GM21367 (cell line): ENCODE results near the gene PRRT3.
"Not testable (repeated sequence)": the region's sequence is repeated elsewhere in the genome, so short reads cannot be mapped to it uniquely, and the experiment has no call there.

ENCODE experiments used
- ATAC-seq: cut with Tn5 transposase; IDR thresholded peaks from one replicate; pipeline ENCODE4 v1.9.1; 2021; ENCODE audit not compliant: unreplicated experiment

The PRRT3 gene

GRCh38 chr3:9947025-9947995 is 4.9 kb downstream of the PRRT3 start:
- no peak for ATAC-seq

GRCh38 chr3:9946112-9947024 is 5.8 kb downstream of the PRRT3 start:
- ATAC-seq = no peak

DNA sequence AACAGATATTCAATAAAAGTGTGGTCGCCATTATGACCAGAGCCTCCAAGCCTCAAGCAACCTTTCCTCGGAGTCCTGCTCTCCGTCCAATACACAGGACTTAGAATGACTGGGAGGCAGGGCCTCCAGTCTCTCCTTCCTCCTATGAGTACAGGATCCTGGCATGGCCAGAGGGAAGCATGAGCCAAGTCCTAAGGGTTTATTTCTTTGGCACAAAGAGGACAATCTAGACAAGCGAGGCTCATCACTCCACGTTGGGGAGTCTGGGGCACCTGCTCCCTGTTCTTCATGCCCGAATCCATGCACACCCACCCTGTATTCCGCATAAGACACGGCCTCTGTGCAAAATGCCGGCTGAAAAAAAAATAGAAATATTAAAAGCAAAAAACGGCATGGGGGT is 6.8 kb downstream of the PRRT3 start:
- no peak for ATAC-seq

GRCh38 chr3:9944271-9944670 is 7.9 kb downstream of the PRRT3 start:
- no peak for ATAC-seq

DNA sequence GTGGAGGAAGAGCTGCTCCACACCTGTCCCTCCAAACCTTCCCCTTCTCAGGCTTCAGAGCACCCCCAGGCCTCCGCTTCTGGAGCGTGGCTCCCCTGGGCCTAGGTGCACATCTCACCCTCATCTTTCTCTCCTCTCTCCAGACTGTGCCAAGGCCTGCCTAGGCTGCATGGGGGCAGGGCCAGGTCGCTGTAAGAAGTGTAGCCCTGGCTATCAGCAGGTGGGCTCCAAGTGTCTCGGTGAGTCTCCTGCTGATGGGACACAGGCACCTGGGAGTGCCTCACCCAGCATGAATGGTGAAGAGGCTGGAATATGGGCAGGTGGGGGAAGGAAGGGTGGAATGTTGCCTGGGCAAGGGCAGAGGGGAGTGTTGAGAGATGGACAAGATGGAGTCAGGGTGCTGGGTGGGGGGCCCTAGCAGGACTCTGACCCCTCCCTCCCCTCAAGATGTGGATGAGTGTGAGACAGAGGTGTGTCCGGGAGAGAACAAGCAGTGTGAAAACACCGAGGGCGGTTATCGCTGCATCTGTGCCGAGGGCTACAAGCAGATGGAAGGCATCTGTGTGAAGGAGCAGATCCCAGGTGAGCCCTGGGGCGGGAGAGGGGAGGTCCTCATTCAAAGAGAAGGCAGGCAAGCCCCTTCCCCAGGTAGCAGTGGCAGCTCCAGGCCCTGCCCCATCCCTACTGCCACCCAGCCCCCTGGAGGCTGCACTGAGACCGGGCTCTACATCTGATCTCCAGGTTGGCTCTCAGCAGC is 9.1 kb downstream of the PRRT3 start:
- no peak for ATAC-seq

- no peak for ATAC-seq
Observed at GRCh38 chr3:9942164-9942563, 10.0 kb downstream of the PRRT3 start.

DNA sequence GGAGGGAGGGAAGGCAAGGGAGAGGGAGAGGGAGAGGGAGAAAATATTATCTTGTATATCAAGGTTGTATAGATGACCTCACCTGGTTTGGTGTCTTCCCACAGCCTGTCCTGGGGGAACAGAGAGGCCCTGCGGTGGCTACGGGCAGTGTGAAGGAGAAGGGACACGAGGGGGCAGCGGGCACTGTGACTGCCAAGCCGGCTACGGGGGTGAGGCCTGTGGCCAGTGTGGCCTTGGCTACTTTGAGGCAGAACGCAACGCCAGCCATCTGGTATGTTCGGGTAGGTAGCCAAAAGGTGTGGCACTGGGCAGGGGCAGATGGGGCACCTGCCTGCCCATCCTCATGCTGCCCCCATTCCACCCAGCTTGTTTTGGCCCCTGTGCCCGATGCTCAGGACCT is 11.5 kb downstream of the PRRT3 start:
- no peak for ATAC-seq

DNA sequence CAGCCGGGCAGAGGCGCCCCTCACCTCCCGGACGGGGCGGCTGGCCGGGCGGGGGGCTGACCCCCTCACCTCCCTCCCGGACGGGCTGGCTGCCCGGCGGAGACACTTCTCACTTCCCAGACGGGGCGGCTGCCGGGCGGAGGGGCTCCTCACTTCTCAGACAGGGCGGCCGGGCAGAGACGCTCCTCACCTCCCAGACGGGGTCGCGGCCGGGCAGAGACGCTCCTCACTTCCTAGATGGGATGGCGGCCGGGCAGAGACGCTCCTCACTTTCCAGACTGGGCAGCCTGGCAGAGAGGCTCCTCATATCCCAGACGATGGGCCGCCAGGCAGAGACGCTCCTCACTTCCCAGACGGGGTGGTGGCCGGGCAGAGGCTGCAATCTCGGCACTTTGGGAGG is 12.3 kb downstream of the PRRT3 start:
- not testable (repeated sequence) for ATAC-seq

DNA sequence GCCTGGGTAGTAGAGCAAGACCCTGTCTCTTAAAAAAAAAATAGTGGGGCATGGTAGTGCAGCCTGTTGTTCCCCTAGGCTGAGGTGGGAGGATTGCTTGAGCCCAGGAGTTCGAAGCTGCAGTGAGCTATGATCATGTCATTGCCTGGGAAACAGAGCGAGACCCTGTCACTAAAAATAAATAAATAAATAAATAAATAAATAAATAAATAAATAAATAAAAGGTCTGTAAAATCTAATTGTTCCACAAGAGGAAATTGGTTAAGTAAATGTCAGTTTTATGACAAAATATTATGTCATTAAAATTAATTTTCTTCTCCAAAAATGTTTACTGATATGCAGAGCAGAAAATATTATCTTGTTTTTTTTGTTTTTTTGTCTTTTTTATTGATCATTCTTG is 13.2 kb downstream of the PRRT3 start:
- ATAC-seq = no peak

DNA sequence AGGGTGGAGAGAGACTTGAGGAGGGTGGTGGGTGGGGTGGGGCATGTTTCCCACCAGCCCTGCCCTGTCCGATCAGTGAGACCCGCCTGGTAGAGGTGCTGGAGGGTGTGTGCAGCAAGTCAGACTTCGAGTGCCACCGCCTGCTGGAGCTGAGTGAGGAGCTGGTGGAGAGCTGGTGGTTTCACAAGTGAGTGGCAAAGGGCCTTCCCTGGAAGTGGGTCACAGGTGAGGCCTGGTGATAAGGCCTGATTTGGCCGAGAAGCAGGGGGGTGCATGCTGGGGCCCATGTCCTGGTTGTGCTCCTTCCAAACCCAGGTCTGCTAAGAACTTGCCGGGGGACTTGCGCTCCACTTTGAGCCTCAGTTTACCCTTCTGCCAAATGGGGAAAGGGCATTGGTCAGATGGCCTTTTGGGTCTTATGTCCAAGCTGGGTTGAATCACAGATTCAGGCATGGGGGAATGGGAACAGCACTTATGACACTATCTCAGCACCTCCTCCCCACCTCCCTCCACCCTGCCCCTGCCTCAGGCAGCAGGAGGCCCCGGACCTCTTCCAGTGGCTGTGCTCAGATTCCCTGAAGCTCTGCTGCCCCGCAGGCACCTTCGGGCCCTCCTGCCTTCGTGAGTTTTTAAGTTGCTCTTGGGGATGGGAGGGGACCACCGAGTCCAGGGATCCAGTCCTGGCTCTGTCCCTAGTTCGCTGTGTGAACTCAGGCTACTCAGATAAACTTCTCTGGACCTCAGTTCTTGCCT is 14.5 kb downstream of the PRRT3 start:
- no peak for ATAC-seq

GRCh38 chr3:9935966-9936510 is 16.2 kb downstream of the PRRT3 start:
- no peak for ATAC-seq

DNA sequence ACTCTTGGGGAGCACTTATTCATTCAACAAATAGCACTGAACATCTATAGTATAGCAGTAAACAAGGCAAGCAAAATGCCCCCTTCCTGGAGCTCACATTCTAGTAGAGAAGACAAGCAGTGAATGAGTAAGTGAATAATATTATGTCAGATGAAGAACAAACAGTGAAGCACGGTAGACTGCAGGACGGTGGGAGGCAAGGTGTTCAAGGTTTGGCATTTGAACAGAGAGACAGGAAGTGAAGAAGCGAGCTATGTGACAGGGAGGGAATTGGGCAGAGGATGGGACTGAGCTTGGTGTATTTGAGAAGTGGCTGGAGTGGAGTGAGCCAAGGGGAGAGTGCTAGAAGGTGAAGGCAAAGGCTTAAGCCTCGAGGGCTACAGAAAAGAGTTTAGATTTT is 17.2 kb downstream of the PRRT3 start:
- ATAC-seq = no peak

GRCh38 chr3:9934235-9934621 is 18.0 kb downstream of the PRRT3 start:
- ATAC-seq = no peak

DNA sequence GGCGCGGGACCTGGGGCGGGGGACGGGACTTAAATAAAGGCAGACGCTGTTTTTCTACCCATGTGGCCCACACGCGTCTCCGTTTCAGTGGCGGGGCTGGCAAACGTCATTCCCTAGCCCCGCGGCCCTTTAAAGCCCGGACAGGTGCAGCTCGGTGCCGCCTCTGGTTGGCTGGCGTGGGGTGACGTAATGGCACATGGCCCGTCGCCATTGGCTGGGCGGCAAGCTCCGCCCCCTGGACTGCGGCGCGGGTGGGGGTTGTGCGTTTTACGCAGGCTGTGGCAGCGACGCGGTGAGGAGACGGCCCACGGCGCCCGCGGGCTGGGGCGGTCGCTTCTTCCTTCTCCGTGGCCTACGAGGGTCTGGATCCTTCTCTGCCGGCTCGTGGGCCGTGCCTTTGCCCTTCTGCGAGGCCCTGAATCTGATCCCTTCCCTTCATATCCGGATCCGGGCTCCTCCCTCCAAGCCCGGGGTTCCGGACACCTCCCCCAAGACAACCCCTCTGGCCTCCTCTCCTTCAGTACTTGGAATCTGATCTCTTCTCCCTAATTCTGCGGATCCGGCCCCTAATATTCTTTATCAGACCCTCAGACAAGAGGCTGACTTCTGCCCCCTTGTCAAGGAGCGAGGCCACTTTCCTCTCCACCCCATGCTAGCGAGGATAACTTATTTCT is 18.5 kb downstream of the PRRT3 start, which contains the start of gene CRELD1:
CRELD1 (plus strand) TSS at position 274 of the 674 bp plus-strand sequence. CDS start 605 bp downstream, outside the sequence.
- peak; percentile 77 for ATAC-seq

DNA sequence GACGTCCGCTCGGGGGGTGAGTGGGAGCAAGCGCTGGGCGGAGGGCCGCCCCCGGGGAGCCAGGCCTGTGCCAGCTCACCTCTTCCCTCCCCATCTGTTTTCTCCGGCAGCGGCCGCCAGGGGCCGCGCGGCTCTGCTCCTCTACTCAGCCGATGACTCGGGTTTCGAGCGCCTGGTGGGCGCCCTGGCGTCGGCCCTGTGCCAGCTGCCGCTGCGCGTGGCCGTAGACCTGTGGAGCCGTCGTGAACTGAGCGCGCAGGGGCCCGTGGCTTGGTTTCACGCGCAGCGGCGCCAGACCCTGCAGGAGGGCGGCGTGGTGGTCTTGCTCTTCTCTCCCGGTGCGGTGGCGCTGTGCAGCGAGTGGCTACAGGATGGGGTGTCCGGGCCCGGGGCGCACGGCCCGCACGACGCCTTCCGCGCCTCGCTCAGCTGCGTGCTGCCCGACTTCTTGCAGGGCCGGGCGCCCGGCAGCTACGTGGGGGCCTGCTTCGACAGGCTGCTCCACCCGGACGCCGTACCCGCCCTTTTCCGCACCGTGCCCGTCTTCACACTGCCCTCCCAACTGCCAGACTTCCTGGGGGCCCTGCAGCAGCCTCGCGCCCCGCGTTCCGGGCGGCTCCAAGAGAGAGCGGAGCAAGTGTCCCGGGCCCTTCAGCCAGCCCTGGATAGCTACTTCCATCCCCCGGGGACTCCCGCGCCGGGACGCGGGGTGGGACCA is 19.2 kb downstream of the PRRT3 start:
- ATAC-seq = peak; percentile 64

- no peak for ATAC-seq
Observed at GRCh38 chr3:9932535-9932842, 19.7 kb downstream of the PRRT3 start.

- ATAC-seq = no peak
Observed at GRCh38 chr3:9930804-9931418, 21.3 kb downstream of the PRRT3 start.

DNA sequence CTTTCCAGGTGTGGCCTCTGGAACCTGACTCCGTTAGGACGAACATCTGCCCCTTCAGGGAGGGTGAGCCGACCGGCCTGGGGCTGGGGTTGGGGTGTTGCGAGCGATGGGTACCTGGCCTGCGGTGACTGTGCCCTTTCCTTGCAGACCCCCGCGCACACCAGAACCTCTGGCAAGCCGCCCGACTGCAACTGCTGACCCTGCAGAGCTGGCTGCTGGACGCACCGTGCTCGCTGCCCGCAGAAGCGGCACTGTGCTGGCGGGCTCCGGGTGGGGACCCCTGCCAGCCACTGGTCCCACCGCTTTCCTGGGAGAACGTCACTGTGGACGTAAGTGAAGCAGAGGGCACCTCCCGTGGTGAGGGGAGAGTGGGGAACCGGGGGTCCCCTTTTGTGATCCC is 24.1 kb downstream of the PRRT3 start:
- ATAC-seq = no peak
